ENCODE measurements around the gene NPAS3.

The NPAS3 gene

GRCh38 chr14:33492491-33492890 is 553.8 kb downstream of the NPAS3 start:
- no peak for DNase-seq (ENCODE audit: extremely low spot score)
- no peak for TF ChIP-seq CTCF (IDR thresholded peaks at IDR 0.05; ENCODE audit: control extremely low read depth, extremely low read depth, low read depth, missing control alignments)
- POLR2A ChIA-PET: no interaction called here
- CTCF ChIA-PET: no interaction called here

GRCh38 chr14:33493266-33493665 is 554.6 kb downstream of the NPAS3 start:
- TF ChIP-seq CTCF (IDR thresholded peaks at IDR 0.05; ENCODE audit: control extremely low read depth, extremely low read depth, low read depth, missing control alignments): no peak
- ChIA-PET CTCF (no interaction called here), POLR2A (no interaction called here)
- no peak for DNase-seq (ENCODE audit: extremely low spot score)

- no peak for DNase-seq (ENCODE audit: extremely low spot score)
- CTCF ChIA-PET: no interaction called here
- TF ChIP-seq CTCF (IDR thresholded peaks at IDR 0.05; ENCODE audit: control extremely low read depth, extremely low read depth, low read depth, missing control alignments): no peak
- POLR2A ChIA-PET: no interaction called here
Measured at GRCh38 chr14:33493990-33494389, 555.3 kb downstream of the NPAS3 start.

GRCh38 chr14:33499687-33500086 is 561.0 kb downstream of the NPAS3 start:
- CTCF ChIA-PET: interaction anchor here (1.0 to 1.8 kb wide), 3 partner anchors 9 to 12 kb away, joined by 3 to 6 read pairs (median 6); no protein-coding TSS in a partner anchor

GRCh38 chr14:33504246-33505099 is 565.8 kb downstream of the NPAS3 start:
- ChIA-PET CTCF (interaction anchor here (0.9 to 2.3 kb wide), 3 partner anchors 16 to 37 kb away, joined by 3 to 5 read pairs (median 4); no protein-coding TSS in a partner anchor), POLR2A (no interaction called here)
- no peak for DNase-seq (ENCODE audit: extremely low spot score)
- TF ChIP-seq CTCF (IDR thresholded peaks at IDR 0.05; ENCODE audit: control extremely low read depth, extremely low read depth, low read depth, missing control alignments): no peak

More at GRCh38 chr14:33499687-33500086, 561.0 kb downstream of the NPAS3 start:
- no peak for DNase-seq (ENCODE audit: extremely low spot score)
- POLR2A ChIA-PET: no interaction called here
- no peak for TF ChIP-seq CTCF (IDR thresholded peaks at IDR 0.05; ENCODE audit: control extremely low read depth, extremely low read depth, low read depth, missing control alignments)

- DNase-seq (ENCODE audit: extremely low spot score): no peak
- ChIA-PET CTCF (interaction anchor here (1.0 to 2.3 kb wide), 2 partner anchors 17 to 38 kb away, joined by 3 to 5 read pairs; no protein-coding TSS in a partner anchor), POLR2A (no interaction called here)
- TF ChIP-seq CTCF (IDR thresholded peaks at IDR 0.05; ENCODE audit: control extremely low read depth, extremely low read depth, low read depth, missing control alignments): no peak
Measured at GRCh38 chr14:33505266-33505962, 566.7 kb downstream of the NPAS3 start.
